A549 (cell line): ENCODE results near the gene FZD4.

Experiments used
- CEBPB ChIP-seq, 2 experiments: fragments of >200 bp in 1 of 2; sonication (Bioruptor Twin) in 1 of 2; formaldehyde crosslinking in 1 of 2; IDR thresholded peaks; 2 replicates each; pipeline ENCODE4 v1.6.1; 2012 to 2016
- ESRRA ChIP-seq: fragments of 150-350 bp; IDR thresholded peaks from 2 replicates; pipeline ENCODE4 v1.6.1; 2014; ENCODE audit warnings: mild to moderate bottlenecking, low read length, borderline replicate concordance
- HDAC2 ChIP-seq: fragments of 200-600 bp; sonication (generic); IDR thresholded peaks from 2 replicates; pipeline ENCODE4 v1.6.1; 2016
- MAX ChIP-seq: IDR thresholded peaks from 2 replicates; pipeline ENCODE4 v1.6.1; 2012
- MYC ChIP-seq: IDR thresholded peaks from 2 replicates; pipeline ENCODE4 v1.6.1; 2012; ENCODE audit warnings: mild to moderate bottlenecking, inconsistent platforms, low read length, improper control_type of control experiment, borderline replicate concordance
- POLR2A ChIP-seq: IDR thresholded peaks from 2 replicates; pipeline ENCODE4 v1.6.1; 2012; ENCODE audit warnings: mild to moderate bottlenecking, low read length
- RCOR1 ChIP-seq: fragments of 150-350 bp; IDR thresholded peaks from 2 replicates; pipeline ENCODE4 v1.6.1; 2014; ENCODE audit warnings: antibody characterized with exemption, low read length, low read depth
- TF ChIP-seq, protein P1 (sequence below): fragments of >200 bp; sonication (Bioruptor Twin); formaldehyde crosslinking; IDR thresholded peaks from 3 replicates; pipeline ENCODE4 v1.5.1; 2016
- TF ChIP-seq, protein P2 (sequence below): fragments of 450-650 bp; IDR thresholded peaks from 2 replicates; pipeline ENCODE4 v1.6.1; 2014; ENCODE audit warnings: antibody characterized with exemption

GRCh38 chr11:86993031-86993430, 37.8 kb upstream of the FZD4 start:
- TF ChIP-seq RCOR1, result no peak
- no peak for TF ChIP-seq ESRRA
- no peak for TF ChIP-seq POLR2A
- TF ChIP-seq, protein P1, sequence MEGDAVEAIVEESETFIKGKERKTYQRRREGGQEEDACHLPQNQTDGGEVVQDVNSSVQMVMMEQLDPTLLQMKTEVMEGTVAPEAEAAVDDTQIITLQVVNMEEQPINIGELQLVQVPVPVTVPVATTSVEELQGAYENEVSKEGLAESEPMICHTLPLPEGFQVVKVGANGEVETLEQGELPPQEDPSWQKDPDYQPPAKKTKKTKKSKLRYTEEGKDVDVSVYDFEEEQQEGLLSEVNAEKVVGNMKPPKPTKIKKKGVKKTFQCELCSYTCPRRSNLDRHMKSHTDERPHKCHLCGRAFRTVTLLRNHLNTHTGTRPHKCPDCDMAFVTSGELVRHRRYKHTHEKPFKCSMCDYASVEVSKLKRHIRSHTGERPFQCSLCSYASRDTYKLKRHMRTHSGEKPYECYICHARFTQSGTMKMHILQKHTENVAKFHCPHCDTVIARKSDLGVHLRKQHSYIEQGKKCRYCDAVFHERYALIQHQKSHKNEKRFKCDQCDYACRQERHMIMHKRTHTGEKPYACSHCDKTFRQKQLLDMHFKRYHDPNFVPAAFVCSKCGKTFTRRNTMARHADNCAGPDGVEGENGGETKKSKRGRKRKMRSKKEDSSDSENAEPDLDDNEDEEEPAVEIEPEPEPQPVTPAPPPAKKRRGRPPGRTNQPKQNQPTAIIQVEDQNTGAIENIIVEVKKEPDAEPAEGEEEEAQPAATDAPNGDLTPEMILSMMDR, result no peak
- TF ChIP-seq CEBPB (IDR thresholded peaks at IDR 0.05), result no peak
- TF ChIP-seq HDAC2, result no peak
- TF ChIP-seq MAX, result no peak
- TF ChIP-seq, protein P2, sequence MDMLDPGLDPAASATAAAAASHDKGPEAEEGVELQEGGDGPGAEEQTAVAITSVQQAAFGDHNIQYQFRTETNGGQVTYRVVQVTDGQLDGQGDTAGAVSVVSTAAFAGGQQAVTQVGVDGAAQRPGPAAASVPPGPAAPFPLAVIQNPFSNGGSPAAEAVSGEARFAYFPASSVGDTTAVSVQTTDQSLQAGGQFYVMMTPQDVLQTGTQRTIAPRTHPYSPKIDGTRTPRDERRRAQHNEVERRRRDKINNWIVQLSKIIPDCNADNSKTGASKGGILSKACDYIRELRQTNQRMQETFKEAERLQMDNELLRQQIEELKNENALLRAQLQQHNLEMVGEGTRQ, result no peak
- TF ChIP-seq MYC, result no peak
